ENCODE results near the gene LACC1.

DNA sequence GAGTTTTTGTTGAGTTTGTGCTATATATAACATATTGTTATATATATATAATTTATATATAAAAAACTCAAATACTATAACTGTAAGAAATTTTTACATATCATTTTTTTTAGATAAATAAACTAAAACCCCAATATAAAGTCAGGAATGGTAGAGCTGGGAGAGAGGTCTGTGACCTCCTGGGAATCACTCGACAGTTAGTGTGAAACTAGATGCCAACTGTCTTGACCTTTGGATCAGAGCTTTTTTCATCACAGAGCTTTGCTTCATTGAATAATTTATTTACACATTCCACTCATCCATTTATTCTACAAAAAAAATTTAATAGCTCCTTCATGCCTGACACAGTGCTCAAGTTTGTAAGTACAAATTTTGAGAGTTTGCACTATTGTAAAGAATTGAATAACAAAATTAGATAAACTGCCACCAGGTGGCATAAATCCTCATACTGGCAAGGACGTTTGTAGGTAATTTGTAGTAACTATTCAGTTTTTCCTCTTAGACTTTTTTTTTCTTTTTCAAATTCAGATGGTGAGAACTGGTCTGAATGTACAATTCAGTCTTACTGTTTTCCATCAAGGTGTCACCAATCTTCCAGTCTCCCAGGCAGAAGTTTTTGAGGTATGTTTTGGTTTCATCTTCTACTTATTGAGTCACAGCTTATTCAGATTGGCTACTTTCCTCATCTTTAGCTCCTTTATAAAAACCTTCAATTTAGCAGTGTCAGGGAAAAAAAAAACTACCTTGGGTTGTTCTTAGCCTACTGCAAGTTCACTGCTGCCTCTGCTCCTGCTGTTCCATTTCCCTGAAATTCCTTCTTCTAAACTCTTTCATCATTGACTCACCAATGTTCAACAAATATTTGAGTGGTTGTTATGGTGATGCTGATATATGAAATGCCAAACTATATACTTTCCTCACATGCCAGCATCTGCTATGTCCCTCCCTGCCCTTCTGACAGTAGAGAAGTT is 28.7 kb downstream of the LACC1 start:
- TF ChIP-seq, protein P1, sequence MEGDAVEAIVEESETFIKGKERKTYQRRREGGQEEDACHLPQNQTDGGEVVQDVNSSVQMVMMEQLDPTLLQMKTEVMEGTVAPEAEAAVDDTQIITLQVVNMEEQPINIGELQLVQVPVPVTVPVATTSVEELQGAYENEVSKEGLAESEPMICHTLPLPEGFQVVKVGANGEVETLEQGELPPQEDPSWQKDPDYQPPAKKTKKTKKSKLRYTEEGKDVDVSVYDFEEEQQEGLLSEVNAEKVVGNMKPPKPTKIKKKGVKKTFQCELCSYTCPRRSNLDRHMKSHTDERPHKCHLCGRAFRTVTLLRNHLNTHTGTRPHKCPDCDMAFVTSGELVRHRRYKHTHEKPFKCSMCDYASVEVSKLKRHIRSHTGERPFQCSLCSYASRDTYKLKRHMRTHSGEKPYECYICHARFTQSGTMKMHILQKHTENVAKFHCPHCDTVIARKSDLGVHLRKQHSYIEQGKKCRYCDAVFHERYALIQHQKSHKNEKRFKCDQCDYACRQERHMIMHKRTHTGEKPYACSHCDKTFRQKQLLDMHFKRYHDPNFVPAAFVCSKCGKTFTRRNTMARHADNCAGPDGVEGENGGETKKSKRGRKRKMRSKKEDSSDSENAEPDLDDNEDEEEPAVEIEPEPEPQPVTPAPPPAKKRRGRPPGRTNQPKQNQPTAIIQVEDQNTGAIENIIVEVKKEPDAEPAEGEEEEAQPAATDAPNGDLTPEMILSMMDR (IDR thresholded peaks at IDR 0.05 in 4 of 5, conservative IDR thresholded peaks at IDR 0.05 in 1 of 5) = peak; percentile 46 to 66 (median 59)
- no peak for TF ChIP-seq POLR2A (IDR thresholded peaks at IDR 0.05)
